ENCODE data around the gene TMEM170A.

GRCh38 chr16:75481475-75481874 lies 17.0 kb upstream of the TMEM170A start:
- TF ChIP-seq ZBTB7A (IDR thresholded peaks at IDR 0.05; ENCODE audit: low read depth): no peak
- TF ChIP-seq TCF12 (IDR thresholded peaks at IDR 0.05; ENCODE audit: low read depth): no peak
- no peak for TF ChIP-seq YY1 (IDR thresholded peaks at IDR 0.05; ENCODE audit: low read depth)
- no peak for TF ChIP-seq CREB1 (IDR thresholded peaks at IDR 0.05; ENCODE audit: low read depth)
- 0 out of 2 replicates have a peak, but pooled peaks have one; percentile 8 for TF ChIP-seq NFIC (IDR thresholded peaks at IDR 0.05)
- no peak for TF ChIP-seq TEAD4 (IDR thresholded peaks at IDR 0.05)
- TF ChIP-seq EP300 (IDR thresholded peaks at IDR 0.05; ENCODE audit: borderline replicate concordance): no peak
- TF ChIP-seq TAF1 (IDR thresholded peaks at IDR 0.05; ENCODE audit: low read depth): no peak
- TF ChIP-seq REST (IDR thresholded peaks at IDR 0.05; ENCODE audit: low read depth): no peak
- TF ChIP-seq MAX (IDR thresholded peaks at IDR 0.05): no peak
- TF ChIP-seq CEBPB (IDR thresholded peaks at IDR 0.05): no peak
- TF ChIP-seq RAD21 (IDR thresholded peaks at IDR 0.05; ENCODE audit: low read depth): no peak
- no peak for TF ChIP-seq EGR1 (IDR thresholded peaks at IDR 0.05)
- no peak for TF ChIP-seq USF1 (IDR thresholded peaks at IDR 0.05)
